Measurements from ENCODE around the gene PALM.

GRCh38 chr19:681029-682019 lies 27.4 kb upstream of the PALM start:
- no peak for TF ChIP-seq EZH2phosphoT487 (IDR thresholded peaks at IDR 0.05; ENCODE audit: low read depth)
- TF ChIP-seq, protein P1, sequence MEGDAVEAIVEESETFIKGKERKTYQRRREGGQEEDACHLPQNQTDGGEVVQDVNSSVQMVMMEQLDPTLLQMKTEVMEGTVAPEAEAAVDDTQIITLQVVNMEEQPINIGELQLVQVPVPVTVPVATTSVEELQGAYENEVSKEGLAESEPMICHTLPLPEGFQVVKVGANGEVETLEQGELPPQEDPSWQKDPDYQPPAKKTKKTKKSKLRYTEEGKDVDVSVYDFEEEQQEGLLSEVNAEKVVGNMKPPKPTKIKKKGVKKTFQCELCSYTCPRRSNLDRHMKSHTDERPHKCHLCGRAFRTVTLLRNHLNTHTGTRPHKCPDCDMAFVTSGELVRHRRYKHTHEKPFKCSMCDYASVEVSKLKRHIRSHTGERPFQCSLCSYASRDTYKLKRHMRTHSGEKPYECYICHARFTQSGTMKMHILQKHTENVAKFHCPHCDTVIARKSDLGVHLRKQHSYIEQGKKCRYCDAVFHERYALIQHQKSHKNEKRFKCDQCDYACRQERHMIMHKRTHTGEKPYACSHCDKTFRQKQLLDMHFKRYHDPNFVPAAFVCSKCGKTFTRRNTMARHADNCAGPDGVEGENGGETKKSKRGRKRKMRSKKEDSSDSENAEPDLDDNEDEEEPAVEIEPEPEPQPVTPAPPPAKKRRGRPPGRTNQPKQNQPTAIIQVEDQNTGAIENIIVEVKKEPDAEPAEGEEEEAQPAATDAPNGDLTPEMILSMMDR (IDR thresholded peaks at IDR 0.05; ENCODE audit: low read depth, low read length): no peak

Measured in OCI-LY3 (cell line).